ACHN (cell line): ENCODE measurements around the gene CETN2.
"Not testable (repeated sequence)": the region's sequence is repeated elsewhere in the genome, so short reads cannot be mapped to it uniquely, and the experiment has no call there.

ENCODE experiments used
- DNase-seq: peaks from one replicate; pipeline ENCODE4 v3.0.0-alpha.2; 2015
- in situ Hi-C: cut with HindIII; loops from 2 replicates; pipeline ENCODE4 v1.10.0; 2017; ENCODE audit warnings: low sequenced_read_pairs, low pct_ligation_motif_present, low pct_unique_long_range_greater_than_20kb

Gene CETN2

DNA sequence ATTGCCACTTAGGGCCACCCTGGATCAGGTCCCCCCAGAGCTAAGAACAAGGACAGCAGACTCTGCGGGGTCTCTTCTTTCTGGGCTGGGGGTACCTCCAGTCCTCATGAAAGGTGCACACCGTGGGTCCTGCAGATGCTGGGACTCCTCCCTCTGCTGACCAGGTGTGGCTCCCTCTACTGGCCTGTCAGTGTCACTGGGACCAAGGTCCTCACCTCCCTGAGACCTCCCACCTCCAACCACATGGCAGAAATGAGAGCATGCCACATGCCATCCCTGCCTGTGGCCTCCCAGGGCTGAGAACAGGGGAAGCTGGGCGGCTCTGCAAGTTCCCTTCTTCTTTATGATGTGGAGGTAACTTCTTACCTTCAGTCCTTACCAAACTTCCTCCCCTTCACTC lies 43.5 kb downstream of the CETN2 start:
- DNase-seq, in situ Hi-C loops: not testable (repeated sequence)
